ENCODE data around the gene ITCH.
"Not testable (repeated sequence)": the region's sequence is repeated elsewhere in the genome, so short reads cannot be mapped to it uniquely, and the experiment has no call there.

Gene ITCH

DNA sequence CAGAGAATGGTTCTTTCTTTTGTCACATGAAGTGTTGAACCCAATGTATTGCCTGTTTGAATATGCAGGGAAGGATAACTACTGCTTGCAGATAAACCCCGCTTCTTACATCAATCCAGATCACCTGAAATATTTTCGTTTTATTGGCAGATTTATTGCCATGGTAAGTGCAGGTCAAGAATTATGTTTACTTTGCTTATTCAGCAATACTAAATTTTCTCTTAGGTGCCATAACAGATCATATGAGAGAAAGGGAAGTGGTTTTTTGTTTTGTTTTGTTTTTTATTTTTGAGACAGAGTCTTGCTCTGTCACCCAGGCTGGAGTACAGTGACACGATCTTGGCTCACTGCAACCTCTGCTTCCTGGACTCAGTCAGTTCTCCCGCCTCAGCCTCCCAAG, 116.6 kb downstream of the ITCH start:
- TF ChIP-seq, protein P1, sequence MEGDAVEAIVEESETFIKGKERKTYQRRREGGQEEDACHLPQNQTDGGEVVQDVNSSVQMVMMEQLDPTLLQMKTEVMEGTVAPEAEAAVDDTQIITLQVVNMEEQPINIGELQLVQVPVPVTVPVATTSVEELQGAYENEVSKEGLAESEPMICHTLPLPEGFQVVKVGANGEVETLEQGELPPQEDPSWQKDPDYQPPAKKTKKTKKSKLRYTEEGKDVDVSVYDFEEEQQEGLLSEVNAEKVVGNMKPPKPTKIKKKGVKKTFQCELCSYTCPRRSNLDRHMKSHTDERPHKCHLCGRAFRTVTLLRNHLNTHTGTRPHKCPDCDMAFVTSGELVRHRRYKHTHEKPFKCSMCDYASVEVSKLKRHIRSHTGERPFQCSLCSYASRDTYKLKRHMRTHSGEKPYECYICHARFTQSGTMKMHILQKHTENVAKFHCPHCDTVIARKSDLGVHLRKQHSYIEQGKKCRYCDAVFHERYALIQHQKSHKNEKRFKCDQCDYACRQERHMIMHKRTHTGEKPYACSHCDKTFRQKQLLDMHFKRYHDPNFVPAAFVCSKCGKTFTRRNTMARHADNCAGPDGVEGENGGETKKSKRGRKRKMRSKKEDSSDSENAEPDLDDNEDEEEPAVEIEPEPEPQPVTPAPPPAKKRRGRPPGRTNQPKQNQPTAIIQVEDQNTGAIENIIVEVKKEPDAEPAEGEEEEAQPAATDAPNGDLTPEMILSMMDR (conservative IDR thresholded peaks at IDR 0.05; ENCODE audit: low read depth, low read length) = no peak
- H3K4me3 ChIP-seq (ENCODE audit: low read length) = no peak overlapping the region
- no peak for DNase-seq (ENCODE audit: low read depth)

DNA sequence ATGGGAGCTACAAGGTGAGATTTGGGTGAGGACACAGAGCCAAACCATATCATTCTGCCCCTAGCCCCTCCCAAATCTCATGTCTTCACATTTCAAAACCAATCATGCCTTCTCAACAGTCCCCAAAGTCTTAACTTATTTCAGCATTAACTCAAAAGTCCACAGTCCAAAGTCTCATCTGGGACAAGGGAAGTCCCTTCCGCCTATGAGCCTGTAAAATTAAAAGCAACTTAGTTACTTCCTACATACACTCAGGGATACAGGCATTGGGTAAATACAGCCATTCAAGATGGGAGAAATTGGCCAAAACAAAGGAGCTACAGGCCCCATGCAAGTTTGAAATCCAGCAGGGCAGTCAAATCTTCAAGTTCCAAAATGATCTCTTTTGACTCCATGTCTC, 119.1 kb downstream of the ITCH start:
- not testable (repeated sequence) for DNase-seq (ENCODE audit: low read depth); H3K4me3 ChIP-seq (ENCODE audit: low read length)

DNA sequence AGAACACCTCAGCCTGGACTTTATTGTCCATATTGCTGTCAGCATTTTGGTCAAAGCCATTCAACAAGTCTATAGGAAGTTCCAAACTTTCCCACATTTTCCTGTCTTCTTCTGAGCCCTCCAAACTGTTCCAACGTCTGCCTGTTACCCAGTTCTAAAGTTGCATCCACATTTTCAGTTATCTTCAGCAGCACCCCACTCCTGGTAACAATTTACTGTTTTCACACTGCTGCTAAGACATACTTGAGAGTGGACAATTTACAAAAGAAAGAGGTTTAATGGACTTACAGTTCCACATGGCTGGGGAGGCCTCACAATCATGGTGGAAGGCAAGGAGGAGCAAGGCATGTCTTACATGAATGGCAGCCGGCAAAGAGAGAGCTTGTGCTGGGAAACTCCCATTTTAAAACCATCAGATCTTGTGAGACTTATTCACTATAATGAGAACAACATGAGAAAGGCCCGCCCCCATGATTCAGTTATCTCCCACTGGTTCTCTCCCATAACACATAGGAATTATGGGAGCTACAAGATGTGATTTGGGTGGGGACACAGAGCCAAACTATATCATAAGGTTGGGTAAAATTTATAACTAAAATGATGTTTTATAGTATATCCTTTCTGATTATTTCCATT, 120.6 kb downstream of the ITCH start:
- not testable (repeated sequence) for DNase-seq (ENCODE audit: low read depth); H3K4me3 ChIP-seq (ENCODE audit: low read length)

DNA sequence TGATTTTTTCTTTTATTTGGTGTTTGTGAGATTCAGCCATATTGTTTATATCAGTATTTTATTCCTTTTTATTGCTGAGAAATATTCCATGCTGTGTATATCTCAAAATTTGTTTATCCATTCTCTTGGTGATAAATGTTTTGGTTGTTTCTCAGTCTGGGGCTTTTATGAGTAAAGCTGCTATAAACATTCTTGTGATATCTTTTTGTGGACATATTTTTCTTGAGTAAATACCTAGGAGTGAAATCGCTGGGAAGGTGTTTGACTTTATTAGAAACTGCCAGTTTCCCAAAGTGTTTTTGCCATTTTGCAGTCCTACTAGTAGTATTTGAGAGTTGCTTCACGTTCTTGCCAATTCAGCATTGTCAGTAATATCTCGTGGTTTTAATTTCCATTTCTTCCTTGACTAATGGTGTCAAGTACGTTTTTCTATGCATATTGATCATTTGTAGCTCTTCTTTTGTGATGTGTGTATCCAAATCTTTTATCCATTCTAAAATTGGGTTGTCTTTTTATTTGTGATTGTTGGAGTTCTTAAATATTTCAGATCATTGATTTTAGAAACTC, 122.1 kb downstream of the ITCH start:
- TF ChIP-seq, protein P1 (conservative IDR thresholded peaks at IDR 0.05; ENCODE audit: low read depth, low read length) = no peak
- DNase-seq (ENCODE audit: low read depth) = no peak
- H3K4me3 ChIP-seq (ENCODE audit: low read length) = no peak overlapping the region

DNA sequence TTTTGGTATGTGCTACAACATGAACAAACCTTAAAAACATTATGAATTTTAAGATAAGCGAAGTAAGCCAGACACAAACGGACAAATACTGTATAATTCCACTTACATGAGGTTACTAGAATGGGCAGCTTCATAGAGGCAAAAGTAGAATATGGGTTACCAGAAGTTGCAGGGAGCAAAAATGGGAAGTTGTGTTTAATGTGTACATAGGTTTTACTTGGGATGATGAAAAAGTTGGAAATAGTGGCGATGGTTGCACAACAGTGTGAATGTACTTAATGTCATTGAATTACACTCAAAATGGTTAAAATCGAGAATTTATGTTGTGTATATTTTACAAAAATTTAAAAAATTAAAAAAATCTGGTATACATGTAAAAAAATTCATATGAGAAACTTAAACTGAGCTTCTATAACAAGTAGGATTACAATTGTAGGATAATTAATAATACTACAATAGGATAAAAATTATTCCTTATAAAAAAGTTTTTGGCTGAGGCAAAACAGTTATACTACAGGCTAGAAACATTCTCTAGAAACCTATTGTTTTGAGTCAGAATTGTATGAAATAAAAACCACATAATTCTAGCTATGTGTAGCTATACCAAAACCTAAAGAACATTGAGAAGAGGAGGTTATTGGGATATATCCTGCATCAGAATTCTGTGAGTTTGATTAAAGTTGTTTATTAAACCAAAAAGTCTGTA, 128.3 kb downstream of the ITCH start:
- TF ChIP-seq, protein P1 (conservative IDR thresholded peaks at IDR 0.05; ENCODE audit: low read depth, low read length) = no peak
- DNase-seq (ENCODE audit: low read depth) = no peak
- H3K4me3 ChIP-seq (ENCODE audit: low read length) = no peak overlapping the region

DNA sequence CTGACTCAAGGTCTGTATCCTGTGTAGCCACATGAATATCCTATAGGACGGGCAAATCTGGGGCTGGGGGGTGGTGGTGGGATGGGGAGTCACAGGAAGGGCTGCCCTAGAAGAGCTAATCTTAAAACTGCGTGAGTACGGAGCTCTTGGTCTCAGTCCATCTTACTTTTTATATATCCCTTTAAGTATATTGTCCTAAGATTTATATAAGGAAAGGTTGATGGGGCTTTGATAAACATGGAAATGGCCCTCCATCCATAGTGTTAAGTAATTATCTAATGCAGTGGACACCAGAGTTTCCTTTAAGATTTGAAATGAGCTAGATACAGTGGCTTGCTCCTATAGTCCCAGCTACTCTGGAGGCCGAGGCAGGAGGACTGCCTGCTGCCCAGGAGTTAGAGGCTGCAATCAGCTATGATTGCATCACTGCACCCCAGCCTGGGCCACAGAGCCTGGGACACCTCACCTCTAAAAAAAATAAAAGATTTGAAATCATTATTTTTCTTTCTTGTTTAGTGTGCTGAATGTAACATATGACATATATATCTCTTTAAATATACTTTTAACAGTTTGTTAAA, 128.9 kb downstream of the ITCH start:
- TF ChIP-seq, protein P1 (conservative IDR thresholded peaks at IDR 0.05; ENCODE audit: low read depth, low read length) = no peak
- no peak overlapping the region for H3K4me3 ChIP-seq (ENCODE audit: low read length)
- no peak for DNase-seq (ENCODE audit: low read depth)

DNA sequence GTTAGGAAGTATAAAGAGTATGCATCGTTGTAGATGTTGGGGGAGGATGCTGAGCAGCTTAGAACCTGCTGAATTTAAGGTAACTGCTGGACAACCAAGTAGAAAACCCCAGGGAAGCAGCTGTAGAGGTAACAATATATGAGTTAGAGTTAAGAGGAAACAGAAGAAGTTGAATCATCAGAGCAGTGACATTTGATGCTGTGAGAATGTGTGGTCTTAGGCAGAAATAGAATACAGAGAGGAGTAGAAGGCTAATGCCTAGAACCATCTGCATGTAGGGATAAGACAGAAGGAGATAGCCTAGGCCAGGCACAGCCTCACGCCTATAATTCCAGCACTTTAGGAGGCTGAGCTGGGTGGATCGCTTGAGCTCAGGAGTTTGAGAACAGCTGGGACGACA, 130.6 kb downstream of the ITCH start:
- no peak for DNase-seq (ENCODE audit: low read depth)
- TF ChIP-seq, protein P1 (conservative IDR thresholded peaks at IDR 0.05; ENCODE audit: low read depth, low read length) = no peak
- no peak overlapping the region for H3K4me3 ChIP-seq (ENCODE audit: low read length)

DNA sequence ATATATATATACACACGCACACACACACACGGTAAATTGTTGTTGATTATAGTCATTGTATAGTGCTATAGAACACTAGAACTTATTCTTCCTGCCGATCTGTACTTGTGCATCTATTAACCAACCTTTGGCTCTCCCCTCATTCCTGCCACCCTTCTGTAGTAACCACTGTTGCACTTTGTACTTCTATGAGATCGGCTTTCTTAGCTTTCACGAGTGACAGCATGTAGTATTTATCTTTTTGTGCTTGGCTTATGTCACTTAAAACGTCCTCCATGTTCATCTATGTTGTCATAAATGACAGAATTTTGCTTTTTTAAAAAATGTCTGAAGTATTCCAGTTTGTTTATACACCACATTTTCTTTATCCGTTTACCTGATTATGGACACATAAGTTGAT, 132.2 kb downstream of the ITCH start:
- DNase-seq (ENCODE audit: low read depth) = no peak
- TF ChIP-seq, protein P1 (conservative IDR thresholded peaks at IDR 0.05; ENCODE audit: low read depth, low read length) = no peak
- H3K4me3 ChIP-seq (ENCODE audit: low read length) = no peak overlapping the region
